ENCODE results near the gene TEX101. TPM values are rescaled to one million over a fixed set of nuclear protein-coding genes. Genes with fewer than 3 reads are reported as not detected.

Gene TEX101
- total RNA-seq, 1 experiment from 2014 or later, result not detected

- H3K9me2 ChIP-seq (replicated peaks; ENCODE audit: low read length), result no peaks in the 10 kb centered on the region
- DNase-seq, result no peak
- H4K20me1 ChIP-seq (ENCODE audit: low read length), result no peaks in the 10 kb centered on the region
- peaks cover 20% of the 10 kb centered on the region for H3K4me1 ChIP-seq (ENCODE audit: insufficient read depth, low read length)
- peaks cover 6% of the 10 kb centered on the region for H3F3A ChIP-seq (ENCODE audit: low read length, unreplicated experiment)
- no peaks in the 10 kb centered on the region for H3K36me3 ChIP-seq (ENCODE audit: low read depth, low read length)
- H3K79me2 ChIP-seq (ENCODE audit: low read length), result no peaks in the 10 kb centered on the region
- TF ChIP-seq EZH2phosphoT487 (IDR thresholded peaks at IDR 0.05; ENCODE audit: borderline replicate concordance, low read length), result no peak
- no peak for TF ChIP-seq CTCF (conservative IDR thresholded peaks at IDR 0.05; ENCODE audit: low read depth, low read length)
- H2AFZ ChIP-seq (ENCODE audit: low read length), result no peak overlapping the region
- H3K9ac ChIP-seq (ENCODE audit: low read length), result no peak overlapping the region
- POLR2A ChIA-PET (ENCODE audit: unreplicated experiment), result no interaction called here
- no peak overlapping the region for H3K4me3 ChIP-seq (ENCODE audit: low read length)
- H3K9me3 ChIP-seq (ENCODE audit: low read length), result no peaks in the 10 kb centered on the region
- no peak for ATAC-seq
- no TSS peak for BruUV-seq (replicated peaks)
- H3K27ac ChIP-seq (ENCODE audit: low read length), result peak overlapping the region; percentile 97
- CTCF ChIA-PET, result interaction anchor here (0.6 kb wide), 1 partner anchor 35 kb away, joined by 4 read pairs; no protein-coding TSS in a partner anchor
- H3K4me2 ChIP-seq (ENCODE audit: low read length), result no peak overlapping the region; the same call in 1 of the 2 replicates
- intact Hi-C loops (cut with micrococcal nuclease), result no loop called here
- no peaks in the 10 kb centered on the region for H3K27me3 ChIP-seq (ENCODE audit: low read length)
Measured at GRCh38 chr19:43437712-43438111, 23.0 kb downstream of the TEX101 start.

GRCh38 chr19:43438291-43439031, 23.8 kb downstream of the TEX101 start:
- ATAC-seq, result peak; percentile 61
- CTCF ChIA-PET, result interaction anchor here (0.5 to 1.8 kb wide), 5 partner anchors 13 to 123 kb away, joined by 3 to 11 read pairs (median 3); no protein-coding TSS in a partner anchor

More at GRCh38 chr19:43438291-43439031, 23.8 kb downstream of the TEX101 start:
- H3K27me3 ChIP-seq (ENCODE audit: low read length), result no peaks in the 10 kb centered on the region
- peak overlapping the region; percentile 49 for H3K4me3 ChIP-seq (ENCODE audit: low read length)
- peak overlapping the region; percentile 83 for H3K4me2 ChIP-seq (ENCODE audit: low read length)
- H3K9ac ChIP-seq (ENCODE audit: low read length), result peak overlapping the region; percentile 69
- H3K36me3 ChIP-seq (ENCODE audit: low read depth, low read length), result no peaks in the 10 kb centered on the region
- H4K20me1 ChIP-seq (ENCODE audit: low read length), result no peaks in the 10 kb centered on the region
- TF ChIP-seq CTCF (conservative IDR thresholded peaks at IDR 0.05; ENCODE audit: low read depth, low read length), result no peak
- TF ChIP-seq EZH2 (IDR thresholded peaks at IDR 0.05; ENCODE audit: low read length, unreplicated experiment), result no peak
- TF ChIP-seq EZH2phosphoT487 (IDR thresholded peaks at IDR 0.05; ENCODE audit: borderline replicate concordance, low read length), result no peak
- intact Hi-C loops (cut with micrococcal nuclease), result no loop called here
- H3K27ac ChIP-seq (ENCODE audit: low read length), result peak overlapping the region; percentile 97
- peak; percentile 67 for DNase-seq
- no peaks in the 10 kb centered on the region for H3K9me2 ChIP-seq (replicated peaks; ENCODE audit: low read length)
- no TSS peak for BruUV-seq (replicated peaks)
- peaks cover 6% of the 10 kb centered on the region for H3F3A ChIP-seq (ENCODE audit: low read length, unreplicated experiment)
- H3K9me3 ChIP-seq (ENCODE audit: low read length), result no peaks in the 10 kb centered on the region
- H2AFZ ChIP-seq (ENCODE audit: low read length), result no peak overlapping the region
- POLR2A ChIA-PET (ENCODE audit: unreplicated experiment), result no interaction called here
- H3K79me2 ChIP-seq (ENCODE audit: low read length), result no peaks in the 10 kb centered on the region
- H3K4me1 ChIP-seq (ENCODE audit: insufficient read depth, low read length), result peaks cover 20% of the 10 kb centered on the region

Data from PC-3 (cell line).